HG03575 (cell line): ENCODE data around the gene STK4.
"Not testable (repeated sequence)": the region's sequence is repeated elsewhere in the genome, so short reads cannot be mapped to it uniquely, and the experiment has no call there.

ENCODE experiments used
- ATAC-seq: cut with Tn5 transposase; IDR thresholded peaks from one replicate; pipeline ENCODE4 v1.9.1; 2021; ENCODE audit not compliant: unreplicated experiment, insufficient number of reproducible peaks, low FRiP score; ENCODE audit errors: extremely low read depth

Gene STK4

GRCh38 chr20:45044084-45044573 is 77.8 kb downstream of the STK4 start:
- no peak for ATAC-seq

GRCh38 chr20:45044601-45045000 is 78.3 kb downstream of the STK4 start:
- ATAC-seq, result no peak

GRCh38 chr20:45047581-45048119 is 81.3 kb downstream of the STK4 start:
- ATAC-seq, result no peak

GRCh38 chr20:45049438-45049837 is 83.1 kb downstream of the STK4 start:
- ATAC-seq, result no peak

GRCh38 chr20:45049904-45050471 is 83.7 kb downstream of the STK4 start:
- ATAC-seq, result no peak

GRCh38 chr20:45051204-45052060 is 85.1 kb downstream of the STK4 start:
- ATAC-seq, result no peak

- ATAC-seq, result no peak
Observed at GRCh38 chr20:45052698-45053429, 86.6 kb downstream of the STK4 start.

- ATAC-seq, result no peak
Observed at GRCh38 chr20:45053430-45054351, 87.4 kb downstream of the STK4 start.

GRCh38 chr20:45055056-45055455 is 88.7 kb downstream of the STK4 start:
- no peak for ATAC-seq

- no peak for ATAC-seq
Observed at GRCh38 chr20:45056473-45057173, 90.3 kb downstream of the STK4 start.

- no peak for ATAC-seq
Observed at GRCh38 chr20:45058168-45058850, 92.0 kb downstream of the STK4 start.

- ATAC-seq, result no peak
Observed at GRCh38 chr20:45059022-45059728, 92.9 kb downstream of the STK4 start.

- no peak for ATAC-seq
Observed at GRCh38 chr20:45060294-45060693, 94.0 kb downstream of the STK4 start.

GRCh38 chr20:45061244-45061643 is 94.9 kb downstream of the STK4 start:
- no peak for ATAC-seq

GRCh38 chr20:45063107-45063506 is 96.8 kb downstream of the STK4 start:
- not testable (repeated sequence) for ATAC-seq

- no peak for ATAC-seq
Observed at GRCh38 chr20:45064812-45065211, 98.5 kb downstream of the STK4 start.

- ATAC-seq, result no peak
Observed at GRCh38 chr20:45066372-45066771, 100.1 kb downstream of the STK4 start.
